ENCODE results near the gene C3orf49. TPM values are rescaled to one million over a fixed set of nuclear protein-coding genes. Genes with fewer than 3 reads are reported as not detected.

Gene C3orf49
- total and polyA plus RNA-seq, 9 of the 15 experiments (the other 6 are each of a cell fraction or from before 2014, with no cell fraction given): not detected

DNA sequence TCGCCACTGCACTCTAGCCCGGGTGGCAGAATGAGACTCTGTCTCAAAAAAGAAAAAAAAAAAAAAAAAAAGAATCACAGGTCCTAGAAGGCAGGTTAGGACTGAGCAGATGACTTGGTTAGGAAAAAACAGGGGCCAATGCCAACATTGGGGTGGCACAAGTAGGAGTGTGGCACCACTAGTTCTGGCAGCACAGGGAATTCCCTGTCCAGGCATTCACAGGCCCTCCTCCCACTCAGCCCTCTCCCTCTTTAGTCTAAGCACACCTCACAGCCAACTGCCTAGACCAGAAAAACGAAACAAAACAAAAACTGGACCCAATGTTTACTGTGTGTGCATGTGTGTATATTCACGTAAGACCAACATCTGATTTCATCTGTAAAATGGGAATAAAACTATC is 34.0 kb downstream of the C3orf49 start:
- Histone ChIP-seq H3K4me3 (no peak overlapping the region), H3K36me3 (ENCODE audit: control insufficient read depth, insufficient read depth, low read length) (peaks cover 2% of the 10 kb centered on the region; the same call in 1 of the 3 replicates), H2AFZ (ENCODE audit: low read depth, low read length) (no peak overlapping the region), H3K79me2 (ENCODE audit: control insufficient read depth, insufficient read depth, low read length) (peaks cover 48% of the 10 kb centered on the region), H3K27ac (ENCODE audit: extremely low read depth, low read depth, low read length) (no peak overlapping the region), H4K20me1 (replicated peaks; ENCODE audit: control insufficient read depth, insufficient read depth, low read length) (no peaks in the 10 kb centered on the region), H3K27me3 (ENCODE audit: control insufficient read depth in 2 of 2, insufficient read depth in 2 of 2, low read length in 2 of 2) (no peaks in the 10 kb centered on the region), H3K4me1 (replicated peaks in 1 of 2; ENCODE audit: control insufficient read depth in 2 of 2, insufficient read depth in 2 of 2, low read length in 2 of 2) (no peaks in the 10 kb centered on the region), H3K4me2 (ENCODE audit: insufficient read depth, low read length) (no peak overlapping the region), H3K9ac (ENCODE audit: insufficient read depth in 1 of 2, low read depth in 2 of 2, low read length in 2 of 2) (no peak overlapping the region), H3K9me3 (replicated peaks; ENCODE audit: control insufficient read depth, insufficient read depth, low read depth, low read length) (no peaks in the 10 kb centered on the region), H3K9me1 (ENCODE audit: control insufficient read depth, insufficient read depth, low read length) (no peaks in the 10 kb centered on the region)
- WGBS (ENCODE audit: insufficient coverage, low coverage, missing lambda C conversion rate): 100% methylated on average over 1 of the region's 4 CpGs
- ChIA-PET POLR2A (no interaction called here), CTCF (ENCODE audit: low intra/inter-chr PET ratio) (no interaction called here)
- no peak for ATAC-seq
- no TSS peak for BruUV-seq (replicated peaks)
- in situ Hi-C loops (cut with MboI) (no loop called here), intact Hi-C loops (cut with micrococcal nuclease) (no loop called here)
- TF ChIP-seq EHMT2 (IDR thresholded peaks at IDR 0.05): no peak
- TF ChIP-seq, protein P1, sequence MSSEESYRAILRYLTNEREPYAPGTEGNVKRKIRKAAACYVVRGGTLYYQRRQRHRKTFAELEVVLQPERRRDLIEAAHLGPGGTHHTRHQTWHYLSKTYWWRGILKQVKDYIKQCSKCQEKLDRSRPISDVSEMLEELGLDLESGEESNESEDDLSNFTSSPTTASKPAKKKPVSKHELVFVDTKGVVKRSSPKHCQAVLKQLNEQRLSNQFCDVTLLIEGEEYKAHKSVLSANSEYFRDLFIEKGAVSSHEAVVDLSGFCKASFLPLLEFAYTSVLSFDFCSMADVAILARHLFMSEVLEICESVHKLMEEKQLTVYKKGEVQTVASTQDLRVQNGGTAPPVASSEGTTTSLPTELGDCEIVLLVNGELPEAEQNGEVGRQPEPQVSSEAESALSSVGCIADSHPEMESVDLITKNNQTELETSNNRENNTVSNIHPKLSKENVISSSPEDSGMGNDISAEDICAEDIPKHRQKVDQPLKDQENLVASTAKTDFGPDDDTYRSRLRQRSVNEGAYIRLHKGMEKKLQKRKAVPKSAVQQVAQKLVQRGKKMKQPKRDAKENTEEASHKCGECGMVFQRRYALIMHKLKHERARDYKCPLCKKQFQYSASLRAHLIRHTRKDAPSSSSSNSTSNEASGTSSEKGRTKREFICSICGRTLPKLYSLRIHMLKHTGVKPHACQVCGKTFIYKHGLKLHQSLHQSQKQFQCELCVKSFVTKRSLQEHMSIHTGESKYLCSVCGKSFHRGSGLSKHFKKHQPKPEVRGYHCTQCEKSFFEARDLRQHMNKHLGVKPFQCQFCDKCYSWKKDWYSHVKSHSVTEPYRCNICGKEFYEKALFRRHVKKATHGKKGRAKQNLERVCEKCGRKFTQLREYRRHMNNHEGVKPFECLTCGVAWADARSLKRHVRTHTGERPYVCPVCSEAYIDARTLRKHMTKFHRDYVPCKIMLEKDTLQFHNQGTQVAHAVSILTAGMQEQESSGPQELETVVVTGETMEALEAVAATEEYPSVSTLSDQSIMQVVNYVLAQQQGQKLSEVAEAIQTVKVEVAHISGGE (CRISPR knock-in tag; IDR thresholded peaks at IDR 0.05): 0 out of 6 replicates have a peak, but pooled peaks of 1 of the 3 experiments have one; percentile 33
- DNase-seq (ENCODE audit: extremely low read depth in 1 of 4, low spot score in 3 of 4): no peak
- no peak for FAIRE-seq

Data from K562 (cell line).